Iris pigment epithelial cell (primary cell): ENCODE data around the gene NTN1.

Source experiments
- DNase-seq: peaks from one replicate; pipeline ENCODE4 v3.0.0-alpha.2; 2011; ENCODE audit warnings: low read depth

Gene NTN1

GRCh38 chr17:9233761-9234160, 212.5 kb downstream of the NTN1 start:
- DNase-seq = no peak

GRCh38 chr17:9234389-9234945, 213.2 kb downstream of the NTN1 start:
- DNase-seq = no peak

- DNase-seq = no peak
Measured at GRCh38 chr17:9235346-9235745, 214.0 kb downstream of the NTN1 start.

GRCh38 chr17:9236286-9237052, 215.2 kb downstream of the NTN1 start:
- no peak for DNase-seq

GRCh38 chr17:9237053-9237410, 215.7 kb downstream of the NTN1 start:
- no peak for DNase-seq

- no peak for DNase-seq
Measured at GRCh38 chr17:9237661-9238301, 216.5 kb downstream of the NTN1 start.

GRCh38 chr17:9238340-9239245, 217.3 kb downstream of the NTN1 start:
- no peak for DNase-seq

GRCh38 chr17:9239246-9239792, 218.0 kb downstream of the NTN1 start:
- DNase-seq = no peak

GRCh38 chr17:9239793-9240658, 218.7 kb downstream of the NTN1 start:
- DNase-seq = peak; percentile 67

GRCh38 chr17:9240659-9241370, 219.5 kb downstream of the NTN1 start:
- no peak for DNase-seq

GRCh38 chr17:9241371-9241712, 220.0 kb downstream of the NTN1 start:
- no peak for DNase-seq

GRCh38 chr17:9241774-9242496, 220.6 kb downstream of the NTN1 start:
- no peak for DNase-seq

GRCh38 chr17:9242497-9242881, 221.2 kb downstream of the NTN1 start:
- DNase-seq = no peak

GRCh38 chr17:9242983-9243382, 221.7 kb downstream of the NTN1 start:
- no peak for DNase-seq

GRCh38 chr17:9244066-9245052, 223.0 kb downstream of the NTN1 start:
- peak; percentile 83 for DNase-seq

- DNase-seq = no peak
Measured at GRCh38 chr17:9247401-9247938, 226.2 kb downstream of the NTN1 start.

GRCh38 chr17:9249245-9249953, 228.1 kb downstream of the NTN1 start:
- no peak for DNase-seq

GRCh38 chr17:9251273-9251672, 230.0 kb downstream of the NTN1 start:
- DNase-seq = no peak
